Measurements from ENCODE around the gene SPATA20.
A peak's percentile ranks its signal among the peaks of the same experiment; 100 is the strongest.

DNA sequence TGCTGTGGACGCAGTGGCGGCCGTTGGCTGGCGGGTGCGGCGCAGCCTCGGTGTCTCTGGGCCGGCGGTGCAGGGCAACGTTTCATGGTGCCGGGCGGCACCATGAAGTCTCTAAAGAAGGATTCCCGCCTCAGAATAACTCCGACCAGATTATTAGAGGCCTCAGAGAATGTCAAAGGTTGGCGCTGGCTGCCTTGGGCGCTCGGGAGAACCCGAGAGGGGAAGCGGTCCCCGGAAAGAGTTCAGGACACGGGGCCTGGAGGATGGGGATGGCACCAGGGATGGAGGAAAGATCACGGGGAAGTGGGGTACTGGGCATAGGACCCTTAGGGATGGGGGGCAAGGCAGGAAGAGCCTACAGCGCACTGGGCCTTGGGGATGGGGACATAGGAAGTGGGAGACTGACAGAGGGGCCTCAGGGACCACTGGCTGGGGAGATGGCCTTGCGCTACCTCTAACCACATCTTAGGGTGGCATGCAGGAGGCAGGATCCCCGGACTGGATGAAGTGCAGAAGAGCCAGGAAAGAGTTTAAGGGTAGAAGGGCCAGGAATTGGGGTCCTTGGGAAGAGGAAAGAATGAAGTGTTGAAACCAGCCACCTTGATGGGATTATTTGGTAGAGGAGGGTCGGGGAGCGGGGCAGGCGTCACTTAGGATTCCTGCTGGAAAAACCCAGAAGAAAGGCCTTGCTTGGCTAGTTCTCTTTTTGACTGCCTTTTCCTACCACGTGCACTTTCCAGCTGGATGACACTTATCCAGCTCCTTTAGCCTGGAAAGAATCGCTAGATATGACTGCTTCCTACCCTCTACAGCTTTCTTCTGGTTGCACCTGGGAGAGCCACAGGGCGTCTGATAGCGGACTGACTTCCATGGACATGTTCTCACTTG is 38.2 kb upstream of the SPATA20 start:
- TF ChIP-seq, protein P1, sequence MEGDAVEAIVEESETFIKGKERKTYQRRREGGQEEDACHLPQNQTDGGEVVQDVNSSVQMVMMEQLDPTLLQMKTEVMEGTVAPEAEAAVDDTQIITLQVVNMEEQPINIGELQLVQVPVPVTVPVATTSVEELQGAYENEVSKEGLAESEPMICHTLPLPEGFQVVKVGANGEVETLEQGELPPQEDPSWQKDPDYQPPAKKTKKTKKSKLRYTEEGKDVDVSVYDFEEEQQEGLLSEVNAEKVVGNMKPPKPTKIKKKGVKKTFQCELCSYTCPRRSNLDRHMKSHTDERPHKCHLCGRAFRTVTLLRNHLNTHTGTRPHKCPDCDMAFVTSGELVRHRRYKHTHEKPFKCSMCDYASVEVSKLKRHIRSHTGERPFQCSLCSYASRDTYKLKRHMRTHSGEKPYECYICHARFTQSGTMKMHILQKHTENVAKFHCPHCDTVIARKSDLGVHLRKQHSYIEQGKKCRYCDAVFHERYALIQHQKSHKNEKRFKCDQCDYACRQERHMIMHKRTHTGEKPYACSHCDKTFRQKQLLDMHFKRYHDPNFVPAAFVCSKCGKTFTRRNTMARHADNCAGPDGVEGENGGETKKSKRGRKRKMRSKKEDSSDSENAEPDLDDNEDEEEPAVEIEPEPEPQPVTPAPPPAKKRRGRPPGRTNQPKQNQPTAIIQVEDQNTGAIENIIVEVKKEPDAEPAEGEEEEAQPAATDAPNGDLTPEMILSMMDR (IDR thresholded peaks at IDR 0.05; ENCODE audit: borderline replicate concordance, extremely low read depth, low read length, poor library complexity, severe bottlenecking), result peak; percentile 20
- TF ChIP-seq EZH2 (IDR thresholded peaks at IDR 0.05; ENCODE audit: borderline replicate concordance, low read depth, low read length, severe bottlenecking), result no peak
